ENCODE data around the gene GSDME.

- no peak for TF ChIP-seq CTCF (IDR thresholded peaks at IDR 0.05)
- TF ChIP-seq SIN3A (IDR thresholded peaks at IDR 0.05; ENCODE audit: borderline replicate concordance, insufficient read depth, low read depth, low read length) = no peak
- TF ChIP-seq POLR2AphosphoS5 (IDR thresholded peaks at IDR 0.05; ENCODE audit: low read depth, low read length) = no peak
- no peak for TF ChIP-seq REST (IDR thresholded peaks at IDR 0.05; ENCODE audit: insufficient read depth in 1 of 2, low read depth in 2 of 2, low read length in 1 of 2)
Observed at GRCh38 chr7:24756545-24757352, 515 bp downstream of the GSDME start.
